GM23338 (cell line): ENCODE results near the gene CARMIL1. TPM values are rescaled to one million over a fixed set of nuclear protein-coding genes. Genes with fewer than 3 reads are reported as not detected.

Source experiments
- ATAC-seq: fragments of 200-7000 bp; cut with Tn5 transposase; 3 replicates; pipeline ENCODE4 v1.9.1; 2020
- DNase-seq: peaks from one replicate; pipeline ENCODE4 v3.0.0-alpha.2; 2015; ENCODE audit warnings: low spot score
- H2AFZ ChIP-seq: fragments of 200-600 bp; sonication (generic); 2 replicates; pipeline ENCODE4 v1.8.0; 2016; ENCODE audit warnings: antibody characterized with exemption, mild to moderate bottlenecking, moderate library complexity
- H3F3A ChIP-seq: fragments of 200-600 bp; sonication (generic); replicated peaks from 2 replicates; pipeline ENCODE4 v1.8.0; 2017; ENCODE audit warnings: antibody characterized with exemption, mixed run types, low read depth
- H3K27ac ChIP-seq: fragments of 200-600 bp; sonication (generic); 2 replicates; pipeline ENCODE4 v1.6.1; 2016; ENCODE audit warnings: low read depth
- H3K27me3 ChIP-seq: fragments of 200-600 bp; sonication (generic); 2 replicates; pipeline ENCODE4 v1.8.0; 2016; ENCODE audit warnings: mild to moderate bottlenecking, mixed run types, moderate library complexity; ENCODE audit not compliant: insufficient read depth
- H3K36me3 ChIP-seq: fragments of 200-600 bp; sonication (generic); 2 replicates; pipeline ENCODE4 v1.8.0; 2016; ENCODE audit warnings: mild to moderate bottlenecking; ENCODE audit not compliant: insufficient read depth
- H3K4me1 ChIP-seq: fragments of 200-600 bp; sonication (generic); 2 replicates; pipeline ENCODE4 v1.8.0; 2016; ENCODE audit warnings: mild to moderate bottlenecking, moderate library complexity; ENCODE audit not compliant: insufficient read depth
- H3K4me2 ChIP-seq: fragments of 200-600 bp; sonication (generic); 2 replicates; pipeline ENCODE4 v1.7.1; 2017; ENCODE audit warnings: mixed run types
- H3K4me3 ChIP-seq: fragments of 200-600 bp; sonication (generic); 2 replicates; pipeline ENCODE4 v1.6.1; 2016; ENCODE audit warnings: mixed run types
- H3K79me2 ChIP-seq: fragments of 200-600 bp; sonication (generic); replicated peaks from 2 replicates; pipeline ENCODE4 v1.8.0; 2017; ENCODE audit warnings: mild to moderate bottlenecking; ENCODE audit not compliant: insufficient read depth
- H3K9me2 ChIP-seq: fragments of 200-600 bp; sonication (generic); 2 replicates; pipeline ENCODE4 v1.8.0; 2017; ENCODE audit not compliant: insufficient read depth
- H4K20me1 ChIP-seq: fragments of 200-600 bp; sonication (generic); replicated peaks from 2 replicates; pipeline ENCODE4 v1.8.0; 2017; ENCODE audit warnings: mild to moderate bottlenecking; ENCODE audit not compliant: insufficient read depth
- H3K27ac Mint-ChIP-seq: 2 replicates; pipeline ENCODE4 v1.8.0; 2020; ENCODE audit warnings: inconsistent platforms, mild to moderate bottlenecking, moderate library complexity, mixed read lengths
- H3K27me3 Mint-ChIP-seq: 3 replicates; pipeline ENCODE4 v1.8.0; 2022; ENCODE audit warnings: low read depth, mild to moderate bottlenecking, moderate library complexity, mixed read lengths, inconsistent platforms; ENCODE audit not compliant: insufficient read depth, poor library complexity
- H3K36me3 Mint-ChIP-seq: 3 replicates; pipeline ENCODE4 v1.8.0; 2021; ENCODE audit warnings: low read depth, mild to moderate bottlenecking, inconsistent platforms, moderate library complexity, mixed read lengths
- H3K4me1 Mint-ChIP-seq: 3 replicates; pipeline ENCODE4 v1.8.0; 2020; ENCODE audit warnings: mild to moderate bottlenecking, inconsistent platforms, mixed read lengths
- H3K4me3 Mint-ChIP-seq: 3 replicates; pipeline ENCODE4 v1.8.0; 2021; ENCODE audit warnings: moderate library complexity, mild to moderate bottlenecking, inconsistent platforms, mixed read lengths
- H3K9me3 Mint-ChIP-seq: 3 replicates; pipeline ENCODE4 v1.8.0; 2020; ENCODE audit warnings: moderate library complexity, mild to moderate bottlenecking, inconsistent platforms, mixed read lengths
- CREB1 ChIP-seq: fragments of 250-450 bp; sonication (Bioruptor Pico); IDR thresholded peaks from 2 replicates; pipeline ENCODE4 v1.5.0; 2020; ENCODE audit warnings: low read depth, mild to moderate bottlenecking, moderate library complexity
- EZH2 ChIP-seq: fragments of 200-600 bp; sonication (generic); IDR thresholded peaks from one replicate; pipeline ENCODE4 v1.8.0; 2017; ENCODE audit warnings: antibody characterized with exemption, mild to moderate bottlenecking, low read depth; ENCODE audit not compliant: unreplicated experiment
- EZH2phosphoT487 ChIP-seq: fragments of 200-600 bp; sonication (generic); IDR thresholded peaks from one replicate; pipeline ENCODE4 v1.8.1; 2018; ENCODE audit warnings: antibody characterized with exemption; ENCODE audit not compliant: unreplicated experiment
- JUNB ChIP-seq: IDR thresholded peaks from one replicate; pipeline ENCODE4 v1.6.1; 2016; ENCODE audit warnings: antibody characterized with exemption; ENCODE audit not compliant: unreplicated experiment
- NANOG ChIP-seq: IDR thresholded peaks from 2 replicates; pipeline ENCODE4 v1.6.1; 2016; ENCODE audit warnings: antibody characterized with exemption, borderline replicate concordance
- POLR2AphosphoS5 ChIP-seq: IDR thresholded peaks from 2 replicates; pipeline ENCODE4 v1.6.1; 2016; ENCODE audit warnings: antibody characterized with exemption, low read depth
- STAT1 ChIP-seq: IDR thresholded peaks from one replicate; pipeline ENCODE4 v1.6.1; 2016; ENCODE audit warnings: antibody characterized with exemption; ENCODE audit not compliant: unreplicated experiment
- ZNF114 ChIP-seq: fragments of 250-450 bp; sonication (Bioruptor Pico); IDR thresholded peaks from 2 replicates; pipeline ENCODE4 v1.5.0; 2020; ENCODE audit warnings: mild to moderate bottlenecking, moderate library complexity
- ZNF331 ChIP-seq: fragments of 250-450 bp; sonication (Bioruptor Pico); IDR thresholded peaks from 2 replicates; pipeline ENCODE4 v1.5.0; 2020; ENCODE audit warnings: low read depth, mild to moderate bottlenecking, moderate library complexity
- polyA plus RNA-seq: library from polyadenylated mRNA; unstranded; fragments of >200 nt; fragmentation: Nextera tagmentation; extraction: Ambion mirVana; gene quantifications from 2 replicates; pipeline ENCODE4 v1.2.1, GENCODE V29; 2016
- total RNA-seq: library from RNA; depleted of rRNA; stranded (reverse); fragments of >200 nt; shearing (Covaris generic); gene quantifications from 2 replicates; pipeline ENCODE4 v1.2.3, GENCODE V29; 2014
- TF ChIP-seq, protein P1 (sequence below): IDR thresholded peaks from one replicate; pipeline ENCODE4 v1.6.1; 2018; ENCODE audit warnings: antibody characterized with exemption; ENCODE audit not compliant: unreplicated experiment
- TF ChIP-seq, protein P2 (sequence below), 2 experiments: fragments of 200-600 bp in 1 of 2; sonication (generic) in 1 of 2; conservative IDR thresholded peaks; 2 replicates each; pipeline versions ENCODE4 v1.5.1 to v1.6.1; 2016 to 2017; ENCODE audit warnings: antibody characterized with exemption in 2 of 2, low read depth in 2 of 2, mild to moderate bottlenecking in 2 of 2, moderate library complexity in 1 of 2
- TF ChIP-seq, protein P3 (sequence below): IDR thresholded peaks from 2 replicates; pipeline ENCODE4 v1.6.1; 2016; ENCODE audit warnings: antibody characterized with exemption

Gene CARMIL1
- total and polyA plus RNA-seq, 2 experiments from 2014 or later: 43.2 to 66.9 TPM

DNA sequence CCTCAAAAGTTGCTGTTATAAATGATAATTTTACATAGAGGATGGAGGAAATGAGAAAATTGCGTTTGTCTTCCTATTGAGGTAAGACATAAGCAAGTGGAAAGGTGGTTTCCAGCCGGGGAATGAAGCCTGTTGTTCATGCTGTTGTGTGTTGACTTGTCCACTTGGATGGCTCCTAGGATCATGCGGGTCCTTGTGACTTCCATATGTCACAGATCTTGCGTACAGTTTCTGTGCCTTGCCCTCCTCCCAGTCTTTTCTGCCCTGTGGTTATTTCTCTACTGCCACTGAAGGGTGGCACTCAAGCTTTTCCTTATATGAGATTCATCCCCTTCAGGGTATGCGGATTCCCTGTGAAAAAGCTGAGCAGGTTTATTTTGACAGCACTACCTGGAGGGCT is 116.6 kb downstream of the CARMIL1 start (continued):
- TF ChIP-seq, protein P1, sequence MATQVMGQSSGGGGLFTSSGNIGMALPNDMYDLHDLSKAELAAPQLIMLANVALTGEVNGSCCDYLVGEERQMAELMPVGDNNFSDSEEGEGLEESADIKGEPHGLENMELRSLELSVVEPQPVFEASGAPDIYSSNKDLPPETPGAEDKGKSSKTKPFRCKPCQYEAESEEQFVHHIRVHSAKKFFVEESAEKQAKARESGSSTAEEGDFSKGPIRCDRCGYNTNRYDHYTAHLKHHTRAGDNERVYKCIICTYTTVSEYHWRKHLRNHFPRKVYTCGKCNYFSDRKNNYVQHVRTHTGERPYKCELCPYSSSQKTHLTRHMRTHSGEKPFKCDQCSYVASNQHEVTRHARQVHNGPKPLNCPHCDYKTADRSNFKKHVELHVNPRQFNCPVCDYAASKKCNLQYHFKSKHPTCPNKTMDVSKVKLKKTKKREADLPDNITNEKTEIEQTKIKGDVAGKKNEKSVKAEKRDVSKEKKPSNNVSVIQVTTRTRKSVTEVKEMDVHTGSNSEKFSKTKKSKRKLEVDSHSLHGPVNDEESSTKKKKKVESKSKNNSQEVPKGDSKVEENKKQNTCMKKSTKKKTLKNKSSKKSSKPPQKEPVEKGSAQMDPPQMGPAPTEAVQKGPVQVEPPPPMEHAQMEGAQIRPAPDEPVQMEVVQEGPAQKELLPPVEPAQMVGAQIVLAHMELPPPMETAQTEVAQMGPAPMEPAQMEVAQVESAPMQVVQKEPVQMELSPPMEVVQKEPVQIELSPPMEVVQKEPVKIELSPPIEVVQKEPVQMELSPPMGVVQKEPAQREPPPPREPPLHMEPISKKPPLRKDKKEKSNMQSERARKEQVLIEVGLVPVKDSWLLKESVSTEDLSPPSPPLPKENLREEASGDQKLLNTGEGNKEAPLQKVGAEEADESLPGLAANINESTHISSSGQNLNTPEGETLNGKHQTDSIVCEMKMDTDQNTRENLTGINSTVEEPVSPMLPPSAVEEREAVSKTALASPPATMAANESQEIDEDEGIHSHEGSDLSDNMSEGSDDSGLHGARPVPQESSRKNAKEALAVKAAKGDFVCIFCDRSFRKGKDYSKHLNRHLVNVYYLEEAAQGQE: no peak
- TF ChIP-seq, protein P2, sequence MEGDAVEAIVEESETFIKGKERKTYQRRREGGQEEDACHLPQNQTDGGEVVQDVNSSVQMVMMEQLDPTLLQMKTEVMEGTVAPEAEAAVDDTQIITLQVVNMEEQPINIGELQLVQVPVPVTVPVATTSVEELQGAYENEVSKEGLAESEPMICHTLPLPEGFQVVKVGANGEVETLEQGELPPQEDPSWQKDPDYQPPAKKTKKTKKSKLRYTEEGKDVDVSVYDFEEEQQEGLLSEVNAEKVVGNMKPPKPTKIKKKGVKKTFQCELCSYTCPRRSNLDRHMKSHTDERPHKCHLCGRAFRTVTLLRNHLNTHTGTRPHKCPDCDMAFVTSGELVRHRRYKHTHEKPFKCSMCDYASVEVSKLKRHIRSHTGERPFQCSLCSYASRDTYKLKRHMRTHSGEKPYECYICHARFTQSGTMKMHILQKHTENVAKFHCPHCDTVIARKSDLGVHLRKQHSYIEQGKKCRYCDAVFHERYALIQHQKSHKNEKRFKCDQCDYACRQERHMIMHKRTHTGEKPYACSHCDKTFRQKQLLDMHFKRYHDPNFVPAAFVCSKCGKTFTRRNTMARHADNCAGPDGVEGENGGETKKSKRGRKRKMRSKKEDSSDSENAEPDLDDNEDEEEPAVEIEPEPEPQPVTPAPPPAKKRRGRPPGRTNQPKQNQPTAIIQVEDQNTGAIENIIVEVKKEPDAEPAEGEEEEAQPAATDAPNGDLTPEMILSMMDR (conservative IDR thresholded peaks at IDR 0.05; ENCODE audit: low read depth in 2 of 2): no peak
- TF ChIP-seq JUNB (no peak), EZH2phosphoT487 (no peak), ZNF114 (CRISPR knock-in tag) (no peak), EZH2 (no peak), NANOG (no peak), CREB1 (CRISPR knock-in tag) (no peak), POLR2AphosphoS5 (no peak), STAT1 (no peak)
- TF ChIP-seq, protein P3, sequence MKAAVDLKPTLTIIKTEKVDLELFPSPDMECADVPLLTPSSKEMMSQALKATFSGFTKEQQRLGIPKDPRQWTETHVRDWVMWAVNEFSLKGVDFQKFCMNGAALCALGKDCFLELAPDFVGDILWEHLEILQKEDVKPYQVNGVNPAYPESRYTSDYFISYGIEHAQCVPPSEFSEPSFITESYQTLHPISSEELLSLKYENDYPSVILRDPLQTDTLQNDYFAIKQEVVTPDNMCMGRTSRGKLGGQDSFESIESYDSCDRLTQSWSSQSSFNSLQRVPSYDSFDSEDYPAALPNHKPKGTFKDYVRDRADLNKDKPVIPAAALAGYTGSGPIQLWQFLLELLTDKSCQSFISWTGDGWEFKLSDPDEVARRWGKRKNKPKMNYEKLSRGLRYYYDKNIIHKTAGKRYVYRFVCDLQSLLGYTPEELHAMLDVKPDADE: no peak

DNA sequence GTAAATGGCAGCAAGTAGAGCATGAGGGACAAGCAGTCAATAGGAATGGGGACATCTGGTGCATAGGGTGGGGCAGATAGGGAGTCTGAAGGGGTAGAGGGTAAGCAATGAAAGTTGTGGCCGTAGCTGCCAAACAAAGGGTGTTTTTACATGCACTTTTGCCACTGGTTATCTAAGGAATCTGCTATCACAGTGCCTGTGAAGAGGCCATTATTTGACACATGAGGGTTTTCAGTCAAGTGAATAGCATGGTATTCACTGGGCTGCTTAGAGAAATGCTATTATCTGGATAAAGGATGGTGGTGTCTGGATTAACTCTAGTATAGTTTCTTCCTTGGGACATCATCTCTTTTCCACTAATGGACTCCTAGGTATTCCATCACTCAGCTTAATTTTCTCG is 118.2 kb downstream of the CARMIL1 start:
- H3K9me2 ChIP-seq: no peaks in the 10 kb centered on the region
- peaks cover 89% of the 10 kb centered on the region for H3K79me2 ChIP-seq
- no peaks in the 10 kb centered on the region for H3K36me3 ChIP-seq
- H2AFZ ChIP-seq: no peak overlapping the region
- peak; percentile 66 for ATAC-seq
- no peaks in the 10 kb centered on the region for H3K9me3 Mint-ChIP-seq
- H3K27me3 ChIP-seq: no peaks in the 10 kb centered on the region
- H3K27ac Mint-ChIP-seq: no peak overlapping the region
- H4K20me1 ChIP-seq: no peaks in the 10 kb centered on the region; the same call in 1 of the 2 replicates
- no peaks in the 10 kb centered on the region for H3K36me3 Mint-ChIP-seq
- peaks cover 21% of the 10 kb centered on the region for H3K4me1 ChIP-seq
- peak; percentile 21 for DNase-seq
- peaks cover 54% of the 10 kb centered on the region for H3K4me1 Mint-ChIP-seq
- H3K4me3 ChIP-seq: no peak overlapping the region
- no peak overlapping the region for H3K27ac ChIP-seq
- no peak overlapping the region for H3K4me3 Mint-ChIP-seq
- H3K4me2 ChIP-seq: no peak overlapping the region
- H3K27me3 Mint-ChIP-seq: no peaks in the 10 kb centered on the region
- no peaks in the 10 kb centered on the region for H3F3A ChIP-seq
- TF ChIP-seq ZNF114 (CRISPR knock-in tag) (no peak), NANOG (no peak), EZH2phosphoT487 (no peak), CREB1 (CRISPR knock-in tag) (no peak), ZNF331 (CRISPR knock-in tag) (no peak), JUNB (no peak), EZH2 (no peak), POLR2AphosphoS5 (no peak), STAT1 (no peak)
- TF ChIP-seq, protein P1: no peak
- TF ChIP-seq, protein P3: no peak
- TF ChIP-seq, protein P2 (conservative IDR thresholded peaks at IDR 0.05; ENCODE audit: low read depth in 2 of 2): no peak
